Prostate gland (tissue), 2 donors: ENCODE measurements around the gene VPS50. TPM values are rescaled to one million over a fixed set of nuclear protein-coding genes. Genes with fewer than 3 reads are reported as not detected.

ENCODE experiments used
- DNase-seq: peaks from one replicate; pipeline ENCODE4 v3.0.0-alpha.2; 2019; ENCODE audit warnings: low spot score
- H3K27ac ChIP-seq, 2 donors: fragments of 200-600 bp; sonication (generic); 2 replicates each; pipeline ENCODE4 v1.5.1; 2017 to 2019
- H3K27me3 ChIP-seq: fragments of 200-600 bp; sonication (generic); replicated peaks from 2 replicates; pipeline ENCODE4 v1.5.1; 2019; ENCODE audit not compliant: insufficient read depth
- H3K36me3 ChIP-seq, 2 donors: fragments of 200-600 bp; sonication (generic); 1 replicate in 1 of 2; 2 replicates in 1 of 2; pipeline versions ENCODE4 v1.5.1 to v1.8.1; 2017 to 2019
- H3K4me1 ChIP-seq: fragments of 200-600 bp; sonication (generic); replicated peaks from 2 replicates; pipeline ENCODE4 v1.5.1; 2019
- H3K4me3 ChIP-seq, 2 donors: fragments of 200-600 bp; sonication (generic); 2 replicates each; pipeline ENCODE4 v1.5.1; 2017 to 2019
- H3K9me3 ChIP-seq: fragments of 200-600 bp; sonication (generic); 2 replicates; pipeline ENCODE4 v1.5.1; 2017
- POLR2A ChIP-seq: fragments of 450-650 bp; IDR thresholded peaks from one replicate; pipeline ENCODE4 v1.6.1; 2016; ENCODE audit warnings: antibody characterized with exemption, mild to moderate bottlenecking
- POLR2AphosphoS5 ChIP-seq: sonication (generic); formaldehyde crosslinking; IDR thresholded peaks from one replicate; pipeline ENCODE4 v1.6.1; 2017; ENCODE audit warnings: antibody characterized with exemption
- WGBS: methylation state at CpG from one replicate; pipeline ENCODE4 v1.1.5; 2018; 5-methylcytosine and 5-hydroxymethylcytosine counted together
- intact Hi-C: fragments of 100-400 bp; cut with DNase I; formaldehyde crosslinking; loops from one replicate; pipeline ENCODE4 v1.14.2; 2022
- total RNA-seq, 2 donors: library from RNA; depleted of rRNA; stranded (reverse); fragments of >200 nt; gene quantifications; one replicate each; pipeline ENCODE4 v1.1.0, GENCODE V29; 2016
- TF ChIP-seq, protein P1 (sequence below), 4 experiments: fragments of 200-600 bp in 2 of 4; fragments of 450-650 bp in 2 of 4; sonication (generic) in 2 of 4; IDR thresholded peaks; 1 replicate in 3 of 4; 2 replicates in 1 of 4; pipeline ENCODE4 v1.5.1; 2016 to 2019; ENCODE audit warnings: antibody characterized with exemption in 4 of 4, mild to moderate bottlenecking in 2 of 4, moderate library complexity in 2 of 4

Gene VPS50
- total RNA-seq, 2 donors from 2014 or later: 14.1 to 20.6 TPM

DNA sequence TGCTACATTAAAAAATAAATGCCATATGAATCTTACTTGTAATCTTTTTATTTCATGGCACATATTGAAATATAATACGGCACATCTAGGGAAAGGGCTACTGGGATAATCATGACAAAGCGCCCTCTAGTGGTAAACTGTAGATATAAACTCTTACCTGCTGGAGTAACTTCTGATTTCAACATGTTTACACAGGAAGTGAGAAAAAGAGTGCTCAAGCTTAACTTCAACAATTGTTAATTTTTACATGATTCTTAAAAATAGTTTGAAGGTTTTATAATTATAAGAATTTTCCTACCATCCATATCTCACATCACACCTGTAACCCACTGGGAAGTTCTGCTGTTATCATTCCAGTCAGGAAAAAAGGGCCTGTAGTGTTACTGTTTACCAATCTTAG lies 3.9 kb upstream of the VPS50 start:
- Histone ChIP-seq H3K4me3 (no peak overlapping the region), H3K27ac (no peak overlapping the region), H3K4me1 (no peaks in the 10 kb centered on the region), H3K9me3 (no peaks in the 10 kb centered on the region), H3K27me3 (no peaks in the 10 kb centered on the region), H3K36me3 (no peaks in the 10 kb centered on the region)
- intact Hi-C loops: no loop called here
- 1% methylated on average over 2 of the region's 2 CpGs for WGBS
- TF ChIP-seq POLR2AphosphoS5: no peak
- TF ChIP-seq, protein P1, sequence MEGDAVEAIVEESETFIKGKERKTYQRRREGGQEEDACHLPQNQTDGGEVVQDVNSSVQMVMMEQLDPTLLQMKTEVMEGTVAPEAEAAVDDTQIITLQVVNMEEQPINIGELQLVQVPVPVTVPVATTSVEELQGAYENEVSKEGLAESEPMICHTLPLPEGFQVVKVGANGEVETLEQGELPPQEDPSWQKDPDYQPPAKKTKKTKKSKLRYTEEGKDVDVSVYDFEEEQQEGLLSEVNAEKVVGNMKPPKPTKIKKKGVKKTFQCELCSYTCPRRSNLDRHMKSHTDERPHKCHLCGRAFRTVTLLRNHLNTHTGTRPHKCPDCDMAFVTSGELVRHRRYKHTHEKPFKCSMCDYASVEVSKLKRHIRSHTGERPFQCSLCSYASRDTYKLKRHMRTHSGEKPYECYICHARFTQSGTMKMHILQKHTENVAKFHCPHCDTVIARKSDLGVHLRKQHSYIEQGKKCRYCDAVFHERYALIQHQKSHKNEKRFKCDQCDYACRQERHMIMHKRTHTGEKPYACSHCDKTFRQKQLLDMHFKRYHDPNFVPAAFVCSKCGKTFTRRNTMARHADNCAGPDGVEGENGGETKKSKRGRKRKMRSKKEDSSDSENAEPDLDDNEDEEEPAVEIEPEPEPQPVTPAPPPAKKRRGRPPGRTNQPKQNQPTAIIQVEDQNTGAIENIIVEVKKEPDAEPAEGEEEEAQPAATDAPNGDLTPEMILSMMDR (IDR thresholded peaks at IDR 0.05): peak; percentile 46 to 91 (median 78)
- DNase-seq: peak; percentile 40

- Histone ChIP-seq H3K9me3 (no peaks in the 10 kb centered on the region), H3K36me3 (no peaks in the 10 kb centered on the region), H3K4me1 (no peaks in the 10 kb centered on the region), H3K4me3 (peak overlapping the region; percentile 56 to 60), H3K27ac (peak overlapping the region; percentile 69 to 71), H3K27me3 (no peaks in the 10 kb centered on the region)
- intact Hi-C loops: loop anchor here (5.0 kb wide), 1 partner anchor 1061 kb away; no protein-coding TSS in a partner anchor
- DNase-seq: no peak
- 37% methylated on average over 5 of the region's 5 CpGs for WGBS
- TF ChIP-seq, protein P1 (IDR thresholded peaks at IDR 0.05): no peak
- no peak for TF ChIP-seq POLR2A
- no peak for TF ChIP-seq POLR2AphosphoS5
These were observed 907 bp upstream of the VPS50 start for GRCh38 chr7:93231259-93231658.

GRCh38 chr7:93232673-93233018 lies 480 bp downstream of the VPS50 start:
- H3K27ac ChIP-seq: peak overlapping the region; percentile 69 to 71
- H3K4me3 ChIP-seq: peak overlapping the region; percentile 56 to 60
- TF ChIP-seq POLR2A (no peak), POLR2AphosphoS5 (no peak)
- TF ChIP-seq, protein P1 (IDR thresholded peaks at IDR 0.05): no peak
- no peaks in the 10 kb centered on the region for H3K27me3 ChIP-seq
- no peaks in the 10 kb centered on the region for H3K4me1 ChIP-seq
- no peaks in the 10 kb centered on the region for H3K36me3 ChIP-seq
- WGBS: 0% methylated on average over 8 of the region's 8 CpGs
- intact Hi-C loops: loop anchor here (5.0 kb wide), 1 partner anchor 1060 kb away; no protein-coding TSS in a partner anchor
- no peak for DNase-seq
- no peaks in the 10 kb centered on the region for H3K9me3 ChIP-seq

GRCh38 chr7:93235541-93235940 lies 3.4 kb downstream of the VPS50 start:
- no peaks in the 10 kb centered on the region for H3K4me1 ChIP-seq
- no peak overlapping the region for H3K4me3 ChIP-seq
- WGBS: 80% methylated on average over 2 of the region's 2 CpGs
- no peaks in the 10 kb centered on the region for H3K9me3 ChIP-seq
- no peak for DNase-seq
- H3K27ac ChIP-seq: no peak overlapping the region
- intact Hi-C loops: no loop called here
- H3K27me3 ChIP-seq: no peaks in the 10 kb centered on the region
- H3K36me3 ChIP-seq: no peaks in the 10 kb centered on the region
- no peak for TF ChIP-seq POLR2A
- TF ChIP-seq, protein P1 (IDR thresholded peaks at IDR 0.05): no peak
- no peak for TF ChIP-seq POLR2AphosphoS5

DNA sequence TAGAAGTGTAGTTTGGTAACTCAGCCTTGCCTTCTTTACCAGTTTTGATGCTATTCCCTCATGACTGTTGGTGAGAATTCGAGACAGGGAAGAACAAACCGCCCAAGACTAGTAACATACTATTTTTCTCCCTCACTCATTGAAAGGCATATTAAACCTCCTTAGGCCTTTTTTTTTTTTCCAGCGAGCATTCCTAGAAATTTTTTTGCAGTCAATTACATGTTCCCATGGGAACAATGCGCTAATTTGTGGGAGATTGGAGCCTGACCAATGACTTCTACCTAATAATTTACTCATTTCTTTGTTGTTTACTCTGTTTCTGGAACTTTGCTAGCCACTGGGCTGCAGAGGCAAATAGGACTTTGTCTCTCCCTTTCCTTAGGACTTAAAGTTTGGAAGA lies 6.0 kb downstream of the VPS50 start:
- DNase-seq: no peak
- intact Hi-C loops: no loop called here
- TF ChIP-seq POLR2AphosphoS5 (no peak), POLR2A (no peak)
- TF ChIP-seq, protein P1 (IDR thresholded peaks at IDR 0.05): no peak
- no peak overlapping the region for H3K27ac ChIP-seq
- H3K4me3 ChIP-seq: no peak overlapping the region
- no peaks in the 10 kb centered on the region for H3K4me1 ChIP-seq
- no peaks in the 10 kb centered on the region for H3K9me3 ChIP-seq
- no peaks in the 10 kb centered on the region for H3K36me3 ChIP-seq
- 84% methylated on average over 4 of the region's 4 CpGs for whole genome bisulfite sequencing
- no peaks in the 10 kb centered on the region for H3K27me3 ChIP-seq
